NT2/D1 (cell line): ENCODE data around the gene VMAC.
"Not testable (repeated sequence)": the region's sequence is repeated elsewhere in the genome, so short reads cannot be mapped to it uniquely, and the experiment has no call there.

Experiments used
- DNase-seq: peaks from one replicate; pipeline ENCODE4 v3.0.0-alpha.2; 2011; ENCODE audit warnings: low read depth, low spot score
- H3K27me3 ChIP-seq: 2 replicates; pipeline ENCODE4 v1.6.0; 2011; ENCODE audit warnings: mild to moderate bottlenecking; ENCODE audit not compliant: insufficient read length, insufficient read depth
- H3K36me3 ChIP-seq: 2 replicates; pipeline ENCODE4 v1.6.1; 2011; ENCODE audit warnings: mild to moderate bottlenecking, low read length, mixed read lengths; ENCODE audit not compliant: insufficient read depth, insufficient read length
- H3K4me1 ChIP-seq: 2 replicates; pipeline ENCODE4 v1.5.1; 2011; ENCODE audit not compliant: insufficient read depth, insufficient read length
- H3K4me3 ChIP-seq: 2 replicates; pipeline ENCODE4 v1.5.1; 2011; ENCODE audit warnings: low read depth; ENCODE audit not compliant: insufficient read length
- H3K9ac ChIP-seq: 2 replicates; pipeline ENCODE4 v1.6.0; 2011; ENCODE audit warnings: low read depth; ENCODE audit not compliant: insufficient read length
- H3K9me3 ChIP-seq: 2 replicates; pipeline ENCODE4 v1.5.1; 2011; ENCODE audit warnings: mild to moderate bottlenecking, low read length; ENCODE audit not compliant: insufficient read depth
- SUZ12 ChIP-seq: IDR thresholded peaks from 2 replicates; pipeline ENCODE4 v1.6.1; 2011; ENCODE audit not compliant: insufficient read length, insufficient read depth; ENCODE audit errors: extremely low read depth
- YY1 ChIP-seq: IDR thresholded peaks from 2 replicates; pipeline ENCODE4 v1.6.1; 2011; ENCODE audit not compliant: insufficient read length, insufficient read depth
- ZNF274 ChIP-seq: IDR thresholded peaks from 2 replicates; pipeline ENCODE4 v1.6.1; 2011; ENCODE audit warnings: mild to moderate bottlenecking, low read depth, low read length

The VMAC gene

DNA sequence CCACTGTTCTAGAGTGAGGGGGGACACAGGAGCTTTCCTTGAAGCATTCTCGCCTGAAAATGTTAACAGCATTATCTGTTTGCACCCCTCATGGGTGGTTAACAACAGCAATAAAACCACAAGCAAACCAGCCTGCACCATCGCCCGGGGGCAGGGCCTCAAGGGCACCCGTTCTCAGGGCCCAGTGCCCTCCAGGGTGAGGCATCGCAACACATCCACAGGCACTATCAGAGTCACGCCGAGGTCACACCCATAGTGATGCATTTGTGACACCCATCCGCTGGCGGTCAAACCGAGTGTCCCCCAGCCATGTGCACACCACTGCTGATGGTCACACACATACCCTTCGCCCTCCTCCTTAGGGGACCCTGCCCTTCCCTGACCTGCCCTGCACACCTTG, 38.9 kb upstream of the VMAC start:
- TF ChIP-seq SUZ12 (no peak), ZNF274 (no peak), YY1 (no peak)
- Histone ChIP-seq H3K9ac (no peak overlapping the region), H3K27me3 (peaks cover 11% of the 10 kb centered on the region), H3K36me3 (no peaks in the 10 kb centered on the region), H3K4me1 (peaks cover 3% of the 10 kb centered on the region), H3K9me3 (no peaks in the 10 kb centered on the region), H3K4me3 (no peak overlapping the region)
- DNase-seq = no peak

DNA sequence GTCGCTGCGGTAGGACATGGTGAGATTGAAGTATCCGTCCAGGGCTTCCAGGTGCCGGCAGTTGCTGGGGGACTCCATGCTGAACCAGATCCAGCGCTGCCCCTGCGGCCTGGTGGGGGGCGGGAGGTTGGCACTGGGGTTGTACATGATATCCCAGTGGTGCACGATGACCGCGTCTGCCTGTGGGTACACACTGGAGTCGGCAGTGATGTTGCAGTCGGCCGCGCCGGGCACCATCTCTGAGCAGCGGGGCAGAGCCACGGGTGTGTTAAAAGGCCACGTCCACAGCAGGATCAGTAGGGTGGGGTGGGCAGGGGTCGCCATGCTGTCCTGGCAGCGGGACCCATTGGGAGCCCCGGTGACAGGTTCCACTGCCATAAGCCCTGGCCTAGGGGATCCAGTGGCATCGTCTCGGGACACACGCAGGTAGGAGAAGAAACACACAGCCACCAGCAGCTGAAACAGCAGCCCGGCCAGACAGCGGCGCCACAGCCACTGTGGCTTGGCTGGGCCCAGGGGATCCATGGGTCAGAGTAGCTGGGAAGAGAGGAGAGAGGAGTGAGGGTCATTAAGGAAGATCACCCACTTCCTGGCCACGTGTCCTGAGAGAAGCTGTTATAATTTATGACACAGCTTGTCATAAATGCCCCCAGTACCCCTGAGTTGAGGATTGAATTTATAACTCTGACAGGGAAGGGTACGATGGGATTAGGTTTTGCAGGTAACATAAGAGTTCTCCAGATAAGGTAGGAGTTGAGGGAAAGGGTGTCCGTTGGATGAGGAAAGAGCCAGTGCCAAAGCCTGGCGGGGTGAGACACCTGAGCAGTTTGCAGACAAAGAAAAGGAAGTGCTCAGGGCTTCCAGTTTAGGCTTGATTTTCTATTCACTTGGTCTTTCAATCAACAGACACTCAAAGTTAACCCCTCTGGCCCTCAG, 37.2 kb upstream of the VMAC start:
- Histone ChIP-seq H3K4me3 (no peak overlapping the region), H3K9me3 (no peaks in the 10 kb centered on the region), H3K27me3 (peaks cover 11% of the 10 kb centered on the region), H3K4me1 (peaks cover 3% of the 10 kb centered on the region), H3K36me3 (no peaks in the 10 kb centered on the region), H3K9ac (no peak overlapping the region)
- TF ChIP-seq YY1 (no peak), SUZ12 (no peak), ZNF274 (no peak)
- no peak for DNase-seq

GRCh38 chr19:5870986-5871394, 33.7 kb upstream of the VMAC start:
- Histone ChIP-seq H3K36me3 (no peaks in the 10 kb centered on the region), H3K4me1 (peaks cover 3% of the 10 kb centered on the region), H3K9ac (no peak overlapping the region), H3K4me3 (no peak overlapping the region), H3K27me3 (peaks cover 3% of the 10 kb centered on the region), H3K9me3 (no peaks in the 10 kb centered on the region)
- no peak for DNase-seq
- TF ChIP-seq ZNF274 (no peak), YY1 (no peak), SUZ12 (no peak)

DNA sequence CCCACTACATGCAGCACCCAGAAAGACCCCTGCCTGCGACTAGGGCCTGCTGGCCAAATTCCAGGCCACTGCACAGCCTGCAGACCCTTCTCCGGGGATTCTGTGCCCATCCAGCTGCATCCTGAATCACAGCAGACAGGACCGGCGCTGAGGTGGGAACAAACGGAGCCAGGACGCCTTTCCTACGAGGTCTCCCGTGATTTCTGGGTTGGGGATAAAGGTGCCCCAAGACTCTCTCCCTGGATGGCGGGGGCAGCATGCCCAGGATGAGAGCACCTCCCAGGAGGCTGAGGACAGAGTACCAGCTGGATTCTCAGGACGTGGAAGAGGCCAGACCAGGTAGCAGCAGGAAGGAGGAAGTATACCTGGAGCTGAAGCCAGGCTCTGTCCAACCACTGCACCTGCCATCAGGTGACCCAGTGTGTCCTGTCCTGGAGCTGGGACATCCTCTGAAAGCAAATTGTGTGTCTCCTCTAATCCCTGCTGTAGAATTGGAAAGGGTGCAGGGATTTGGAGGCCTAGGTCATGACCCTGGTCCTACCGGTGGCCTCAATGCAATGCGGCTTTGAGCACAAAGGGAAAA, 31.0 kb upstream of the VMAC start:
- Histone ChIP-seq H3K36me3 (no peaks in the 10 kb centered on the region), H3K4me1 (peaks cover 13% of the 10 kb centered on the region), H3K9ac (no peak overlapping the region), H3K4me3 (no peak overlapping the region), H3K9me3 (no peaks in the 10 kb centered on the region), H3K27me3 (no peaks in the 10 kb centered on the region)
- TF ChIP-seq ZNF274 = no peak
- TF ChIP-seq SUZ12 = no peak
- no peak for DNase-seq

DNA sequence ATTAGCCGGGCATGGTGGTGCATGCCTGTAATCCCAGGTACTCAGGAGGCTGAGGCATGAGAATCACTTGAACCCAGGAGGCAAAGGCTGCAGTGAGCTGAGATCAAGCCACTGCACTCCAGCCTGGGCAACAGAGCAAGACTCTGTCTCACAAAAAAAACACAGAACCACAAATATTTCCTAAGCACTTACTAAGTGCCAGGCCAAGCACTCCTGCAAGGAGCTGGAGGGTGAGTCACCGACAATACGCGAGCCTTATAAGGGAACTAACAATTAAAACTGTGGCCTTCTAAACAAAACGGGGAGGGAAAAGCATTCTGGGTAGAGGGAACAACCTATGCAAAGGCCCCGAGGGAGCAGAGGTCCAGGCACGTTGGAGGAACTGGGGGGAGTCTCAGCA, 30.2 kb upstream of the VMAC start:
- H3K36me3 ChIP-seq, DNase-seq: not testable (repeated sequence)

GRCh38 chr19:5877427-5877826, 27.2 kb upstream of the VMAC start:
- TF ChIP-seq YY1 (no peak), ZNF274 (no peak), SUZ12 (no peak)
- H3K4me1 ChIP-seq = peaks cover 31% of the 10 kb centered on the region
- DNase-seq = no peak

More for the DNA sequence above, 30.2 kb upstream of the VMAC start:
- not testable (repeated sequence) for H3K9ac ChIP-seq, H3K4me3 ChIP-seq, H3K27me3 ChIP-seq, H3K9me3 ChIP-seq
- peaks cover 16% of the 10 kb centered on the region for H3K4me1 ChIP-seq

DNA sequence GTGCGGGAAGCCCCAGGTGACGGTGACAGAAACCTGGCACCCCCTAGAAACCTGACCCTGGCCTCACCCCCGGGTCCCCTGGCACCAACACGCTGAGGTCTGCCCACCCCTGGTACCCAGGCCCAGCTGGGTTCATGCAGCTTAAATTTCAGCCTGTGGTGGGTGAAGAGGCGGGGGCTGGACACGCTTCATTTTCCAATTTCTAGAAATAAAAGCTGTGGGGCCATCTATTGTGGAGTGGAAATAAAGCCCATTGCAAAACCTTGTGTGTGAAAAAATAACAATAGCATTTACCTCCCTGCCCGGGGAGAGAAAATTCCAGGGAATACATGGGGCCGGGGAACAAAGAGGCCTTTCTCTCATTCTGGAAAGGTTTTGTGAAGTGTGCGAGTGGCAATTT, 26.8 kb upstream of the VMAC start:
- Histone ChIP-seq H3K9me3 (no peaks in the 10 kb centered on the region), H3K36me3 (no peaks in the 10 kb centered on the region), H3K27me3 (peaks cover 2% of the 10 kb centered on the region), H3K4me3 (no peak overlapping the region), H3K9ac (peak overlapping the region; percentile 56), H3K4me1 (peaks cover 31% of the 10 kb centered on the region)
- TF ChIP-seq YY1 (no peak), SUZ12 (no peak), ZNF274 (no peak)
- DNase-seq = no peak

More at GRCh38 chr19:5877427-5877826, 27.2 kb upstream of the VMAC start:
- Histone ChIP-seq H3K27me3 (peaks cover 2% of the 10 kb centered on the region), H3K9ac (peak overlapping the region; percentile 56), H3K9me3 (no peaks in the 10 kb centered on the region), H3K4me3 (no peak overlapping the region), H3K36me3 (no peaks in the 10 kb centered on the region)

- peak overlapping the region; percentile 50 for H3K9ac ChIP-seq
- peaks cover 2% of the 10 kb centered on the region for H3K27me3 ChIP-seq
- peaks cover 28% of the 10 kb centered on the region for H3K4me1 ChIP-seq
- no peaks in the 10 kb centered on the region for H3K9me3 ChIP-seq
- no peak for DNase-seq
- no peaks in the 10 kb centered on the region for H3K36me3 ChIP-seq
- no peak overlapping the region for H3K4me3 ChIP-seq
- no peak for TF ChIP-seq ZNF274
- no peak for TF ChIP-seq SUZ12
- no peak for TF ChIP-seq YY1
Measured at GRCh38 chr19:5880196-5880595, 24.5 kb upstream of the VMAC start.
